HL-60 (cell line): ENCODE results near the gene COMMD1.
"Not testable (repeated sequence)": the region's sequence is repeated elsewhere in the genome, so short reads cannot be mapped to it uniquely, and the experiment has no call there.

Experiments used
- DNase-seq, 2 experiments: peaks; one replicate each; pipeline ENCODE4 v3.0.0-alpha.2; 2010 to 2020; ENCODE audit warnings: low read depth in 1 of 2, low spot score in 1 of 2
- H3K27ac ChIP-seq: fragments of 250-450 bp; sonication (Bioruptor Pico); replicated peaks from 2 replicates; pipeline ENCODE4 v1.5.1; 2020; ENCODE audit warnings: mild to moderate bottlenecking, moderate library complexity
- H3K27me3 ChIP-seq: fragments of 250-450 bp; sonication (Bioruptor Pico); 2 replicates; pipeline ENCODE4 v1.5.1; 2021; ENCODE audit warnings: mild to moderate bottlenecking, moderate library complexity; ENCODE audit not compliant: insufficient read depth, poor library complexity, severe bottlenecking
- H3K4me3 ChIP-seq: replicated peaks from 2 replicates; pipeline ENCODE4 v1.5.1; 2011; ENCODE audit warnings: mild to moderate bottlenecking, control low read depth, low read length; ENCODE audit not compliant: insufficient read depth
- GABPA ChIP-seq: IDR thresholded peaks from 2 replicates; pipeline ENCODE4 v1.6.1; 2012; ENCODE audit warnings: low read depth
- POLR2AphosphoS5 ChIP-seq: IDR thresholded peaks from 2 replicates; pipeline ENCODE4 v1.6.1; 2012; ENCODE audit warnings: low read depth
- SPI1 ChIP-seq: IDR thresholded peaks from 2 replicates; pipeline ENCODE4 v1.6.1; 2012; ENCODE audit warnings: low read depth, mild to moderate bottlenecking, borderline replicate concordance
- TF ChIP-seq, protein P1 (sequence below): IDR thresholded peaks from 2 replicates; pipeline ENCODE4 v1.6.1; 2012; ENCODE audit warnings: low read depth; ENCODE audit not compliant: insufficient replicate concordance
- TF ChIP-seq, protein P2 (sequence below): IDR thresholded peaks from one replicate; pipeline ENCODE4 v1.5.1; 2011; ENCODE audit warnings: low read length, control low read depth, inconsistent platforms; ENCODE audit not compliant: insufficient read depth

The COMMD1 gene

DNA sequence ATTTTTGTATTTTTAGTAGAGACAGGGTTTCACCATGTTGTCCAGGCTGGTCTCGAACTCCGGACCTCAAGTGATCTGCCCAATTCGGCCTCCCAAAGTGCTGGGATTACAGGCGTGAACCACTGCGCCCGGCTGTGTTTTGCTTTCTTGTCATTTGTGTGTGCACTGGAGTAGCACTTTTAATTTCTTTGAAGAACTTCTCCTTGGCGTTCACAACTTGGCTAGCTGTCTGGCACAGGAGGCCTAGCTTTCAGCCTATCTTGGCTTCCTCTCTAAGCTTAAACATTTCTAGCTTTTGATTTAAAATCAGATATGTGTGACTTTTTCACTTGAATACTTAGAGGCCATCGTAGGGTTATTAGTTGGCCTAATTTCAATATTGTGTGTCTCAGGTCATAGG is 93.0 kb downstream of the COMMD1 start:
- no peak overlapping the region for H3K27ac ChIP-seq
- H3K27me3 ChIP-seq = no peaks in the 10 kb centered on the region
- TF ChIP-seq, protein P1, sequence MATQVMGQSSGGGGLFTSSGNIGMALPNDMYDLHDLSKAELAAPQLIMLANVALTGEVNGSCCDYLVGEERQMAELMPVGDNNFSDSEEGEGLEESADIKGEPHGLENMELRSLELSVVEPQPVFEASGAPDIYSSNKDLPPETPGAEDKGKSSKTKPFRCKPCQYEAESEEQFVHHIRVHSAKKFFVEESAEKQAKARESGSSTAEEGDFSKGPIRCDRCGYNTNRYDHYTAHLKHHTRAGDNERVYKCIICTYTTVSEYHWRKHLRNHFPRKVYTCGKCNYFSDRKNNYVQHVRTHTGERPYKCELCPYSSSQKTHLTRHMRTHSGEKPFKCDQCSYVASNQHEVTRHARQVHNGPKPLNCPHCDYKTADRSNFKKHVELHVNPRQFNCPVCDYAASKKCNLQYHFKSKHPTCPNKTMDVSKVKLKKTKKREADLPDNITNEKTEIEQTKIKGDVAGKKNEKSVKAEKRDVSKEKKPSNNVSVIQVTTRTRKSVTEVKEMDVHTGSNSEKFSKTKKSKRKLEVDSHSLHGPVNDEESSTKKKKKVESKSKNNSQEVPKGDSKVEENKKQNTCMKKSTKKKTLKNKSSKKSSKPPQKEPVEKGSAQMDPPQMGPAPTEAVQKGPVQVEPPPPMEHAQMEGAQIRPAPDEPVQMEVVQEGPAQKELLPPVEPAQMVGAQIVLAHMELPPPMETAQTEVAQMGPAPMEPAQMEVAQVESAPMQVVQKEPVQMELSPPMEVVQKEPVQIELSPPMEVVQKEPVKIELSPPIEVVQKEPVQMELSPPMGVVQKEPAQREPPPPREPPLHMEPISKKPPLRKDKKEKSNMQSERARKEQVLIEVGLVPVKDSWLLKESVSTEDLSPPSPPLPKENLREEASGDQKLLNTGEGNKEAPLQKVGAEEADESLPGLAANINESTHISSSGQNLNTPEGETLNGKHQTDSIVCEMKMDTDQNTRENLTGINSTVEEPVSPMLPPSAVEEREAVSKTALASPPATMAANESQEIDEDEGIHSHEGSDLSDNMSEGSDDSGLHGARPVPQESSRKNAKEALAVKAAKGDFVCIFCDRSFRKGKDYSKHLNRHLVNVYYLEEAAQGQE = no peak
- TF ChIP-seq SPI1 (no peak), GABPA (no peak), POLR2AphosphoS5 (no peak)
- TF ChIP-seq, protein P2, sequence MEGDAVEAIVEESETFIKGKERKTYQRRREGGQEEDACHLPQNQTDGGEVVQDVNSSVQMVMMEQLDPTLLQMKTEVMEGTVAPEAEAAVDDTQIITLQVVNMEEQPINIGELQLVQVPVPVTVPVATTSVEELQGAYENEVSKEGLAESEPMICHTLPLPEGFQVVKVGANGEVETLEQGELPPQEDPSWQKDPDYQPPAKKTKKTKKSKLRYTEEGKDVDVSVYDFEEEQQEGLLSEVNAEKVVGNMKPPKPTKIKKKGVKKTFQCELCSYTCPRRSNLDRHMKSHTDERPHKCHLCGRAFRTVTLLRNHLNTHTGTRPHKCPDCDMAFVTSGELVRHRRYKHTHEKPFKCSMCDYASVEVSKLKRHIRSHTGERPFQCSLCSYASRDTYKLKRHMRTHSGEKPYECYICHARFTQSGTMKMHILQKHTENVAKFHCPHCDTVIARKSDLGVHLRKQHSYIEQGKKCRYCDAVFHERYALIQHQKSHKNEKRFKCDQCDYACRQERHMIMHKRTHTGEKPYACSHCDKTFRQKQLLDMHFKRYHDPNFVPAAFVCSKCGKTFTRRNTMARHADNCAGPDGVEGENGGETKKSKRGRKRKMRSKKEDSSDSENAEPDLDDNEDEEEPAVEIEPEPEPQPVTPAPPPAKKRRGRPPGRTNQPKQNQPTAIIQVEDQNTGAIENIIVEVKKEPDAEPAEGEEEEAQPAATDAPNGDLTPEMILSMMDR = no peak
- no peak for DNase-seq
- H3K4me3 ChIP-seq = no peak overlapping the region

DNA sequence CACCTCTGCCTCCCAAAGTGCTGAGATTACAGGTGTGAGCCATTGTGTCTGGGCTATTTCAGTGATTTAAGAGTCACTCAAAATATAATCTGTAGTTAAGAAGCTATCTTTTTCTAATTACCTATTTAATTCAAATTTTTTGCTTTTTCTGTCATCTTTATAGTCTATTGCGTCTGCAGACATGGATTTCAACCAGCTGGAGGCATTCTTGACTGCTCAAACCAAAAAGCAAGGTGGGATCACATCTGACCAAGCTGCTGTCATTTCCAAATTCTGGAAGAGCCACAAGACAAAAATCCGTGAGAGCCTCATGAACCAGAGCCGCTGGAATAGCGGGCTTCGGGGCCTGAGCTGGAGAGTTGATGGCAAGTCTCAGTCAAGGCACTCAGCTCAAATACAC is 95.1 kb downstream of the COMMD1 start:
- no peak overlapping the region for H3K27ac ChIP-seq
- no peak for TF ChIP-seq POLR2AphosphoS5
- TF ChIP-seq, protein P1 = no peak
- TF ChIP-seq GABPA = no peak
- no peak for TF ChIP-seq SPI1
- TF ChIP-seq, protein P2 = no peak
- no peak overlapping the region for H3K4me3 ChIP-seq
- no peaks in the 10 kb centered on the region for H3K27me3 ChIP-seq
- no peak for DNase-seq

DNA sequence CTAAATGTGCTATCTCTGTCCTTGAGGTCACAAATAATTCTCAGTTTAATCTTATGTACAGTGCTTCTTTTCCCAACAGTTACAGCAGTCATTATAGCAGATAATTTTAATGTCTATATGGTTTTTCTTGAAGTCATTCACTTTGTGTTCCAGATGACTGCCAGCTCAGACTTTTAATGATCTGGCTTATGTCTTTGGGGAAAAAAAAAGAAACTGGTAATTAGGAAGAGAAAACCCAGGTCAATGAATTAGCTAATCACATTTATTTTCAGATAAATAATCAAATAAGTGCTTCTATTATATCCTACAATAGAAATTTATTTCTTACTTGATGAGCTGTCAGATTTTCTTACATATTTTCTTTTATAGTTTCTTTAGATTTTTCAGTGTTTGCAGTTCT is 96.0 kb downstream of the COMMD1 start:
- no peaks in the 10 kb centered on the region for H3K27me3 ChIP-seq
- no peak overlapping the region for H3K4me3 ChIP-seq
- H3K27ac ChIP-seq = no peak overlapping the region
- no peak for TF ChIP-seq GABPA
- no peak for DNase-seq

DNA sequence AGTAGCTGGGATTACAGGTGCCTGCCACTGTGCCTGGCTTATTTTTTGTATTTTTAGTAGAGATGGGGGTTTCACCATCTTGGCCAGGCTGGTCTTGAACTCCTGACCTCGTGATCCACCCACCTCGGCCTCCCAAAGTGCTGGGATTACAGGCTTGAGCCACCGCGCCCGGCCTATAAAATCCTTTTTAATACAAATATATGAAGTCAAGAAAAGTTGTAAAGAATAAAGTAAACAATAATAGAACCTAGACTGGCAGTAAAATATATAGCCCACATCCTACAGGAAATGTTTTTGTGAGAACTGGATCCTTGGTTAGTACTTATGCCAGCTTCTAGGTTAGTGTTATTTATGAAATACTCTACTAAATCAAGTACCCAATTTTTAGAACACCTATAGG is 99.0 kb downstream of the COMMD1 start:
- H3K27ac ChIP-seq, H3K4me3 ChIP-seq, DNase-seq, H3K27me3 ChIP-seq: not testable (repeated sequence)

DNA sequence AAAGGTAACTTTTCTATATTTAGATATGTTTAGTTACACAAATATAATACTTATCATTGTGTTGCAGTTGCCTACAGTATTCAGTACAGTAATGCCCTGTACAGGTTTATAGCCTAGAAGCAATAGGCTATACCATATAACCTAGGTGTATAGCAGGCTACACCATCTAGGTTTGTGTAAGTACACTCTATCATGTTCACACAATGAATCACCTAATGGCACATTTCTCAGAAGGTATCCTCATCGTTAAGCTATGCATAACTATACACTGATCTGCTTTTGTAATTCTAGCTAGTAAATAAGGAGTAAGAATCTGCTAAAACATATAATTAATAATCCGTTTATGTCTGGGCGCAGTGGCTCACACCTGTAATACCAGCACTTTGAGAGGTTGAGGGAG is 102.1 kb downstream of the COMMD1 start:
- Histone ChIP-seq H3K4me3 (no peak overlapping the region), H3K27ac (no peak overlapping the region), H3K27me3 (no peaks in the 10 kb centered on the region)
- DNase-seq = no peak
- TF ChIP-seq, protein P2 = no peak
- no peak for TF ChIP-seq GABPA
- no peak for TF ChIP-seq SPI1
- TF ChIP-seq, protein P1 = no peak
- TF ChIP-seq POLR2AphosphoS5 = no peak
